Testis (tissue), 3 donors: Measurements from ENCODE around the gene CSNK1E. TPM values are rescaled to one million over a fixed set of nuclear protein-coding genes. Genes with fewer than 3 reads are reported as not detected.
A peak's percentile ranks its signal among the peaks of the same experiment; 100 is the strongest.

ENCODE experiments used
- DNase-seq: peaks from one replicate; pipeline ENCODE4 v3.0.0-alpha.2; 2019
- H3K27ac ChIP-seq, 2 donors: fragments of 200-600 bp; sonication (generic); one replicate each; pipeline ENCODE4 v1.5.1; 2019
- H3K27me3 ChIP-seq: fragments of 200-600 bp; sonication (generic); one replicate; pipeline ENCODE4 v1.5.1; 2019
- H3K36me3 ChIP-seq: fragments of 200-600 bp; sonication (generic); one replicate; pipeline ENCODE4 v1.5.1; 2017; ENCODE audit warnings: low read depth; ENCODE audit errors: missing control alignments
- H3K4me1 ChIP-seq: fragments of 200-600 bp; sonication (generic); one replicate; pipeline ENCODE4 v1.5.1; 2019
- H3K4me3 ChIP-seq, 2 donors: fragments of 200-600 bp; sonication (generic); one replicate each; pipeline ENCODE4 v1.5.1; 2017 to 2019
- H3K9me3 ChIP-seq: fragments of 200-600 bp; sonication (generic); one replicate; pipeline ENCODE4 v1.5.1; 2017
- POLR2A ChIP-seq: fragments of 450-650 bp; IDR thresholded peaks from one replicate; pipeline ENCODE4 v1.6.1; 2017; ENCODE audit warnings: antibody characterized with exemption, mild to moderate bottlenecking, moderate library complexity
- WGBS, 2 donors: methylation state at CpG; one replicate each; pipeline ENCODE4 v1.1.5; 2018; 5-methylcytosine and 5-hydroxymethylcytosine counted together
- intact Hi-C: fragments of 100-400 bp; cut with DNase I; formaldehyde crosslinking; loops from one replicate; pipeline ENCODE4 v1.15.1; 2023; ENCODE audit warnings: low total_unique reads
- polyA plus RNA-seq: library from polyadenylated mRNA; stranded (reverse); fragments of 350-450 nt; fragmentation: Illumina TruSeq; extraction: RNeasy Lipid Tissue Mini Kit (QIAGEN cat#74804); gene quantifications from one replicate; pipeline ENCODE4 v1.2.3, GENCODE V29; 2014; ENCODE audit warnings: low read depth, low replicate concordance; ENCODE audit not compliant: insufficient read depth
- total RNA-seq, 2 donors: library from RNA; depleted of rRNA; stranded (reverse); fragments of >200 nt; gene quantifications; one replicate each; pipeline ENCODE4 v1.2.3, GENCODE V29; 2016
- TF ChIP-seq, protein P1 (sequence below), 3 experiments: fragments of 450-650 bp in 2 of 3; fragments of 200-600 bp in 1 of 3; sonication (generic) in 1 of 3; IDR thresholded peaks; one replicate each; pipeline ENCODE4 v1.5.1; 2016 to 2019; ENCODE audit warnings: antibody characterized with exemption in 3 of 3, mild to moderate bottlenecking in 2 of 3, moderate library complexity in 1 of 3

Gene CSNK1E
- total and polyA plus RNA-seq, 3 donors from 2014 or later, result 69.2 to 134 (median 133) TPM

DNA sequence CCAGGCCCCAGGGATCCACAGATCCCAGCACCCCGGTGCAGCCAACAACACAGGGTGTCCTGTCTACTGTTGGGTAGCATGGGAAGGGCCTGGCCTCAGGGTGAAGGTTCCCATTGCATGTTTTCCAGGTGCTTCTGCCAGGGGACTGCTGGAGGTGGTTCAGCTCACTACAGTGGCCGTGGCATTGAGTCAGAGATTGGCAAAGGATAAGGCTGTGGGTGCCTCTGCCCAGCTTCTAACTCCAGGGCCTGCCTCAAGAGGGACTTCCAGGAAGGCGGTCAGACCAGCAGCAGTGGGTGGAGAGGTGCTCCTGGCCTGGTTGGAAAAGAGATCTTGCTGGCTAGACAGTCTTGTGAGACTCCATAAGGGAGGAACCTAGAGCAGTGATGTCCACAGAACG lies 20.9 kb downstream of the CSNK1E start:
- H3K36me3 ChIP-seq, result no peaks in the 10 kb centered on the region
- H3K4me3 ChIP-seq, result no peak overlapping the region
- H3K27ac ChIP-seq, result no peak overlapping the region
- WGBS, 2 donors, result 40 to 77% methylated on average over 1 to 4 of the region's 4 CpGs
- H3K9me3 ChIP-seq, result no peaks in the 10 kb centered on the region
- TF ChIP-seq, protein P1, sequence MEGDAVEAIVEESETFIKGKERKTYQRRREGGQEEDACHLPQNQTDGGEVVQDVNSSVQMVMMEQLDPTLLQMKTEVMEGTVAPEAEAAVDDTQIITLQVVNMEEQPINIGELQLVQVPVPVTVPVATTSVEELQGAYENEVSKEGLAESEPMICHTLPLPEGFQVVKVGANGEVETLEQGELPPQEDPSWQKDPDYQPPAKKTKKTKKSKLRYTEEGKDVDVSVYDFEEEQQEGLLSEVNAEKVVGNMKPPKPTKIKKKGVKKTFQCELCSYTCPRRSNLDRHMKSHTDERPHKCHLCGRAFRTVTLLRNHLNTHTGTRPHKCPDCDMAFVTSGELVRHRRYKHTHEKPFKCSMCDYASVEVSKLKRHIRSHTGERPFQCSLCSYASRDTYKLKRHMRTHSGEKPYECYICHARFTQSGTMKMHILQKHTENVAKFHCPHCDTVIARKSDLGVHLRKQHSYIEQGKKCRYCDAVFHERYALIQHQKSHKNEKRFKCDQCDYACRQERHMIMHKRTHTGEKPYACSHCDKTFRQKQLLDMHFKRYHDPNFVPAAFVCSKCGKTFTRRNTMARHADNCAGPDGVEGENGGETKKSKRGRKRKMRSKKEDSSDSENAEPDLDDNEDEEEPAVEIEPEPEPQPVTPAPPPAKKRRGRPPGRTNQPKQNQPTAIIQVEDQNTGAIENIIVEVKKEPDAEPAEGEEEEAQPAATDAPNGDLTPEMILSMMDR (IDR thresholded peaks at IDR 0.05), result no peak
- TF ChIP-seq POLR2A, result no peak
- intact Hi-C loops, result no loop called here
- H3K27me3 ChIP-seq, result no peaks in the 10 kb centered on the region
- DNase-seq, result no peak
- H3K4me1 ChIP-seq, result no peaks in the 10 kb centered on the region

DNA sequence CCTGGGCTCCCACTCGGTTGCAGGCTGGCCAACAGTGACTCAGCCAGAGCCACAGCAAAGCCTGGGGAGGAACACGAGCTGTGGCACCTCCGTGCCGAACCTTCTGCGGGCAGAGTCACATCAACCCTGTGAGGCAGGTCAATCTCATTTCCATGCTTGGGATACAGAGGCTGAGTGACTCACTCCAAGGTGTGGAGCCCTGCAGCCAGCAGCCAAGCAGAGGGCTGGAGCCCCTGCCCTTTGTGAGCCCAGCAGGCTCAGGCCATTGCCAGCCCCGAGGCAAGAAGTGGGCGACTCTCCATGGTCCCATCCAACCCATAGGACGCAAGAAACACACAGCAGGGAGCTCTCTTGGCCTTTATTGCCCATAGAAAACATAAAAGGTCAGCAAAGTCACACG lies 21.4 kb downstream of the CSNK1E start:
- Histone ChIP-seq H3K4me1 (no peaks in the 10 kb centered on the region), H3K4me3 (no peak overlapping the region), H3K36me3 (no peaks in the 10 kb centered on the region), H3K9me3 (no peaks in the 10 kb centered on the region), H3K27me3 (no peaks in the 10 kb centered on the region), H3K27ac (no peak overlapping the region)
- WGBS, 2 donors, result 80 to 91% methylated on average over 1 to 9 of the region's 9 CpGs
- no peak for DNase-seq
- TF ChIP-seq POLR2A, result no peak
- TF ChIP-seq, protein P1 (IDR thresholded peaks at IDR 0.05), result no peak
- intact Hi-C loops, result no loop called here

DNA sequence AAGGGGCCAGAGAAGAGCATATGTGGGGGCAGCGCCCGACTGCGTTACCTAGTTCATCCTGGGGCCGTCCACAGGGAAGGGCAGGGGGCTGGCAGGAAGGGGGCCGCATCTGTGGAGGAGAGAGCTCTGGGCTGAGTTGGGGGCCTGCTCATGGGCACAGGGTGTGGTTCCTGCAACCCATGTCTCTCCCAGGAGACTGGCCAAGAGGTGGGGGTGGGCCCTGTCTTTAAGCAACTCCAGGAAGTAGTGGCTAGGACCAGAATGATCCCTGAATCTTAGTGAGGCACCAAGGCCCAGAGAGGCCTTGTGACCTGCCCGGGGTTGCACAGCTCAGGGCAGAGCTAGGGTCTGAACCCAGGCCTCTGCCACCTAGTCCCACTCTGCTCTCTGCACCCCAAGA lies 21.9 kb downstream of the CSNK1E start:
- Histone ChIP-seq H3K9me3 (no peaks in the 10 kb centered on the region), H3K27ac (no peak overlapping the region), H3K4me3 (no peak overlapping the region), H3K36me3 (no peaks in the 10 kb centered on the region), H3K4me1 (no peaks in the 10 kb centered on the region), H3K27me3 (no peaks in the 10 kb centered on the region)
- WGBS, 2 donors, result 92 to 93% methylated on average over 5 to 6 of the region's 6 CpGs
- DNase-seq, result no peak
- TF ChIP-seq POLR2A, result no peak
- TF ChIP-seq, protein P1 (IDR thresholded peaks at IDR 0.05), result no peak
- intact Hi-C loops, result no loop called here

DNA sequence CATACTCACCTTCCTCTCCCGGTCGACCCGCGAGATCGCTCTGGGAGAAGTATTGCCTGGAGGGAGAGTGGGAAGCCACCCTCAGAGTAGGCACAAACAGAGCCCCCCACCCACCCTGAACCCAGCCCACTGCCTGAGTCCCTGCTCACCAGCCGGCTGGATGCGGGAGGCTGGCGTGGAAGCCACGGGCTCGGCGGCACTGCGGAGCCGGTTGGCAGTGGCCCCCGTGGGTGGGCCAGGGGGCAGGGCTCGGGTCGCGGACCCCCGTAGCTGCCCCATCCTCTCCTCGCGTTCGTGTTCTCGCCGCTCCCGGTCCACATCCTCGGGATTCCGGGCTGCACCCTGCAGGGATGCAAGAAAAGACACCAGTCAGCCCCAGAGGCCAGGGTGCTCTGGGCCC lies 23.0 kb downstream of the CSNK1E start:
- H3K27me3 ChIP-seq, result no peaks in the 10 kb centered on the region
- no peaks in the 10 kb centered on the region for H3K9me3 ChIP-seq
- no peak overlapping the region for H3K27ac ChIP-seq
- H3K4me1 ChIP-seq, result no peaks in the 10 kb centered on the region
- TF ChIP-seq, protein P1 (IDR thresholded peaks at IDR 0.05), result no peak
- TF ChIP-seq POLR2A, result no peak
- WGBS, 2 donors, result 93% methylated on average over 20 of the region's 26 CpGs; no CpG with 5 or more reads in 1 of the 2 donors
- DNase-seq, result no peak
- no peaks in the 10 kb centered on the region for H3K36me3 ChIP-seq
- H3K4me3 ChIP-seq, result no peak overlapping the region
- intact Hi-C loops, result no loop called here

DNA sequence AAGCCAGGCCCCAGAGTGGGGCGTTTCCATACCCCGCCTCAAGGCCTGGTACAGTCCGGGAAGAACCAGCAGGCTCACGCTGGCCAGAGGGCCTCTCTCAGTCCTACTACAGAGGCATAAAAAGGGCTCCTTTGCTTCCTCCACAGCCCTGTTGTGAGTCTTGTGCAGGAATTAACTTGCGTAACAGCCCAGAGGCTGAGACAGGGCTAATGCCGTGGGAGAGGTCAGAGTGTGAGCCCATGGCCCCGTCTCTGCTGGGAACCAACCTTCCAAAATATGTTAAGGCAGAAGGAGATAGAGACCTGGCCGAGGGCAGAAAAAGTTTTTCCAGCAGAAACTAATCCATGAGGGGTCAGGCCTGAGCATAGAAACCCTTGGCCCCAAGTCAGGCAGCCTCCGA lies 24.5 kb downstream of the CSNK1E start:
- no peaks in the 10 kb centered on the region for H3K4me1 ChIP-seq
- TF ChIP-seq, protein P1 (IDR thresholded peaks at IDR 0.05), result no peak
- no peaks in the 10 kb centered on the region for H3K36me3 ChIP-seq
- no peaks in the 10 kb centered on the region for H3K9me3 ChIP-seq
- no peaks in the 10 kb centered on the region for H3K27me3 ChIP-seq
- intact Hi-C loops, result no loop called here
- no peak for DNase-seq
- peak overlapping the region; percentile 44 to 56 for H3K27ac ChIP-seq
- H3K4me3 ChIP-seq, result no peak overlapping the region
- 60 to 74% methylated on average over 6 to 9 of the region's 9 CpGs for WGBS, 2 donors
